ENCODE data around the gene TMEM229A. TPM values are rescaled to one million over a fixed set of nuclear protein-coding genes. Genes with fewer than 3 reads are reported as not detected.
A peak's percentile ranks its signal among the peaks of the same experiment; 100 is the strongest.

TMEM229A gene
- total RNA-seq, 1 experiment from 2014 or later, result 0.74 TPM

DNA sequence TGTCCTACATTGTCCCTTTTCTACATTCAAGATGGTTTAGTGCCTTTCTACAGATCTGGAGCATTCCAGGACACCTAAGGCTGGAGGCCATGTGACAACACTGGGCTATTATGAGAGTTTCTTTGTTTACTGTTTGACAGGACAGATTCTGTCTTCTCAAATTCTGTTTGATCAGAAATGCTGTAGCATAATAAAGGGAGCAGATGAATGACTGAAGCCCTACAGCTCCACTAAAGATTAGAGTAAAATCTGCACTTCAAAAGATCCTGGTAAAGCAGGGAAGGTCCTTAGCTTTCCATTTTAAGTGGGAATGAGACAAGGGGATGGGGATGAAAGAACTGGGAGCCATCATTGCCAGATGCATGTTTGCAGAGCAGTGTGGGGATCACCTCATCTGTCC, 38.4 kb downstream of the TMEM229A start:
- DNase-seq (ENCODE audit: low spot score) (no peak), ATAC-seq (peak; percentile 77)
- H3K27me3 Mint-ChIP-seq (ENCODE audit: low read depth), result no peaks in the 10 kb centered on the region
- H3K4me3 Mint-ChIP-seq, result no peak overlapping the region
- peaks cover under 1% of the 10 kb centered on the region for H3K9me3 Mint-ChIP-seq
- H3K36me3 Mint-ChIP-seq, result no peaks in the 10 kb centered on the region
- ChIA-PET POLR2A (no interaction called here), CTCF (no interaction called here)
- no peak overlapping the region; the same call in 1 of the 2 replicates for H3K27ac Mint-ChIP-seq
- peaks cover 24% of the 10 kb centered on the region for H3K4me1 Mint-ChIP-seq
- TF ChIP-seq, protein P1, sequence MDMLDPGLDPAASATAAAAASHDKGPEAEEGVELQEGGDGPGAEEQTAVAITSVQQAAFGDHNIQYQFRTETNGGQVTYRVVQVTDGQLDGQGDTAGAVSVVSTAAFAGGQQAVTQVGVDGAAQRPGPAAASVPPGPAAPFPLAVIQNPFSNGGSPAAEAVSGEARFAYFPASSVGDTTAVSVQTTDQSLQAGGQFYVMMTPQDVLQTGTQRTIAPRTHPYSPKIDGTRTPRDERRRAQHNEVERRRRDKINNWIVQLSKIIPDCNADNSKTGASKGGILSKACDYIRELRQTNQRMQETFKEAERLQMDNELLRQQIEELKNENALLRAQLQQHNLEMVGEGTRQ (CRISPR knock-in tag; IDR thresholded peaks at IDR 0.05), result no peak
- no peak for TF ChIP-seq TEAD1 (CRISPR knock-in tag; IDR thresholded peaks at IDR 0.05)
- no peak for TF ChIP-seq SMAD3 (CRISPR knock-in tag; IDR thresholded peaks at IDR 0.05; ENCODE audit: borderline replicate concordance)
- TF ChIP-seq TP53 (CRISPR knock-in tag; IDR thresholded peaks at IDR 0.05), result no peak
- TF ChIP-seq OVOL2 (CRISPR knock-in tag; IDR thresholded peaks at IDR 0.05; ENCODE audit: borderline replicate concordance), result no peak
- TF ChIP-seq, protein P2, sequence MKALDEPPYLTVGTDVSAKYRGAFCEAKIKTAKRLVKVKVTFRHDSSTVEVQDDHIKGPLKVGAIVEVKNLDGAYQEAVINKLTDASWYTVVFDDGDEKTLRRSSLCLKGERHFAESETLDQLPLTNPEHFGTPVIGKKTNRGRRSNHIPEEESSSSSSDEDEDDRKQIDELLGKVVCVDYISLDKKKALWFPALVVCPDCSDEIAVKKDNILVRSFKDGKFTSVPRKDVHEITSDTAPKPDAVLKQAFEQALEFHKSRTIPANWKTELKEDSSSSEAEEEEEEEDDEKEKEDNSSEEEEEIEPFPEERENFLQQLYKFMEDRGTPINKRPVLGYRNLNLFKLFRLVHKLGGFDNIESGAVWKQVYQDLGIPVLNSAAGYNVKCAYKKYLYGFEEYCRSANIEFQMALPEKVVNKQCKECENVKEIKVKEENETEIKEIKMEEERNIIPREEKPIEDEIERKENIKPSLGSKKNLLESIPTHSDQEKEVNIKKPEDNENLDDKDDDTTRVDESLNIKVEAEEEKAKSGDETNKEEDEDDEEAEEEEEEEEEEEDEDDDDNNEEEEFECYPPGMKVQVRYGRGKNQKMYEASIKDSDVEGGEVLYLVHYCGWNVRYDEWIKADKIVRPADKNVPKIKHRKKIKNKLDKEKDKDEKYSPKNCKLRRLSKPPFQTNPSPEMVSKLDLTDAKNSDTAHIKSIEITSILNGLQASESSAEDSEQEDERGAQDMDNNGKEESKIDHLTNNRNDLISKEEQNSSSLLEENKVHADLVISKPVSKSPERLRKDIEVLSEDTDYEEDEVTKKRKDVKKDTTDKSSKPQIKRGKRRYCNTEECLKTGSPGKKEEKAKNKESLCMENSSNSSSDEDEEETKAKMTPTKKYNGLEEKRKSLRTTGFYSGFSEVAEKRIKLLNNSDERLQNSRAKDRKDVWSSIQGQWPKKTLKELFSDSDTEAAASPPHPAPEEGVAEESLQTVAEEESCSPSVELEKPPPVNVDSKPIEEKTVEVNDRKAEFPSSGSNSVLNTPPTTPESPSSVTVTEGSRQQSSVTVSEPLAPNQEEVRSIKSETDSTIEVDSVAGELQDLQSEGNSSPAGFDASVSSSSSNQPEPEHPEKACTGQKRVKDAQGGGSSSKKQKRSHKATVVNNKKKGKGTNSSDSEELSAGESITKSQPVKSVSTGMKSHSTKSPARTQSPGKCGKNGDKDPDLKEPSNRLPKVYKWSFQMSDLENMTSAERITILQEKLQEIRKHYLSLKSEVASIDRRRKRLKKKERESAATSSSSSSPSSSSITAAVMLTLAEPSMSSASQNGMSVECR (CRISPR knock-in tag; IDR thresholded peaks at IDR 0.05; ENCODE audit: borderline replicate concordance), result no peak

DNA sequence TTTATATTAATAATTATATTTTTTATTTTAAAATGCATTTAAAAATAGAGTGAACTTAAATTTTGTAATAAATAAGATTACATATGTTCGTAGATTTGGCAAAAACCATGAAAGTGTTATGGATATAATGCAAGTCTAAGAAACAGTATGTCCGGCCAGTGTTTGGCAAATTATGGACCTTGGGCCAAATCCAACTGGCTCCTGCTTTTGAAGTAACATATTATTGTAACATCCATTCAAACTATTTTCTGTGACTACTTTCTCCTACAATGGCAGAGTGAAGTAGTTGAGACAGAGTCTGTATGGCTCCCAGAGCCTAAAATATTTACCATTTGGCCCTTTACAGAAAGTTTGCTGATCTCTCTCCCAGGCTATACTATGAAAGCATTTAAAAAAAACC, 38.9 kb downstream of the TMEM229A start:
- Mint-ChIP-seq H3K4me1 (peaks cover 24% of the 10 kb centered on the region), H3K9me3 (peaks cover 5% of the 10 kb centered on the region), H3K27ac (no peak overlapping the region), H3K36me3 (peaks cover 2% of the 10 kb centered on the region; the same call in 1 of the 2 replicates), H3K27me3 (ENCODE audit: low read depth) (no peaks in the 10 kb centered on the region), H3K4me3 (no peak overlapping the region)
- no peak for ATAC-seq
- ChIA-PET CTCF (no interaction called here), POLR2A (no interaction called here)
- no peak for DNase-seq (ENCODE audit: low spot score)
- peak; percentile 26; the same call in 1 of the 2 replicates for TF ChIP-seq HMGA2 (CRISPR knock-in tag; IDR thresholded peaks at IDR 0.05)
- no peak for TF ChIP-seq TCF7 (CRISPR knock-in tag; IDR thresholded peaks at IDR 0.05; ENCODE audit: low read depth)
- no peak for TF ChIP-seq ELF4 (CRISPR knock-in tag; IDR thresholded peaks at IDR 0.05; ENCODE audit: low read depth)
- no peak for TF ChIP-seq RORB (CRISPR knock-in tag; IDR thresholded peaks at IDR 0.05)

DNA sequence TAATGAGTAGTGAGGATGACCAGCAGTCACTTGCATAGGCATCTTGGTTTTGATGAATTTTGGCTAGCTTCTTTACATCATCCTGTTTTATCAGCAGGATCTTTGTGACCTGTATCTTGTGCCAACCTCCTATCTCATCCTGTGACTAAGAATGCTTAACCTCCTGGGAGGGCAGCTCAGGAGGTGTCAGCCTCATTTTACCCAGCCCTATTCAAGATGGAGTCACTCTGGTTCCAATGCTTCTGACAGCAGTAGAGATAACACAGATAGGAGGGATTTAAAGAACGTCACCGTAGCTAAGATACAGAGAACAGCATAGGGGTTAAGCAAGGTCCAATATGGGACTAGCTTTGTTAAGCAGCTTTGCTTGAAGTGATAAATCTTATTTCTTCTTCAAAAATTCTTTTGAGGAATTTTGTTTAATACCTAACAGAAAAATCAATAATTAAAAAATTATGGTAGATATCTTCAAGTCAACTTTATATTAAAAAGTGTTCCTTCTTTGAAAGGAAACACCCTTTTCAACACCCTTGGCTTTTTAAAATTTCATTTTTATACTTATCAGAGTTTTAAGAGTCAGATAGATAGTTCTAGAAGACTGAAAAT, 39.9 kb downstream of the TMEM229A start:
- no peaks in the 10 kb centered on the region for H3K27me3 Mint-ChIP-seq (ENCODE audit: low read depth)
- no peak overlapping the region for H3K4me3 Mint-ChIP-seq
- no peak overlapping the region for H3K27ac Mint-ChIP-seq
- DNase-seq (ENCODE audit: low spot score), result no peak
- H3K36me3 Mint-ChIP-seq, result peaks cover 2% of the 10 kb centered on the region; the same call in 1 of the 2 replicates
- CTCF ChIA-PET, result no interaction called here
- peaks cover 24% of the 10 kb centered on the region for H3K4me1 Mint-ChIP-seq
- POLR2A ChIA-PET, result no interaction called here
- ATAC-seq, result no peak
- peaks cover 5% of the 10 kb centered on the region for H3K9me3 Mint-ChIP-seq
- TF ChIP-seq ZNF263 (CRISPR knock-in tag; IDR thresholded peaks at IDR 0.05; ENCODE audit: low read depth), result no peak
- no peak for TF ChIP-seq ZNF138 (CRISPR knock-in tag; conservative IDR thresholded peaks at IDR 0.05)
- TF ChIP-seq FOXK1 (CRISPR knock-in tag; IDR thresholded peaks at IDR 0.05), result no peak
- TF ChIP-seq ELF4 (CRISPR knock-in tag; IDR thresholded peaks at IDR 0.05; ENCODE audit: low read depth), result no peak
- TF ChIP-seq, protein P3, sequence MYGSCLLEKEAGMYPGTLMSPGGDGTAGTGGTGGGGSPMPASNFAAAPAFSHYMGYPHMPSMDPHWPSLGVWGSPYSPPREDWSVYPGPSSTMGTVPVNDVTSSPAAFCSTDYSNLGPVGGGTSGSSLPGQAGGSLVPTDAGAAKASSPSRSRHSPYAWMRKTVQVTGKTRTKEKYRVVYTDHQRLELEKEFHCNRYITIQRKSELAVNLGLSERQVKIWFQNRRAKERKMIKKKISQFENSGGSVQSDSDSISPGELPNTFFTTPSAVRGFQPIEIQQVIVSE (CRISPR knock-in tag; IDR thresholded peaks at IDR 0.05; ENCODE audit: borderline replicate concordance), result no peak
- no peak for TF ChIP-seq NFATC4 (CRISPR knock-in tag; IDR thresholded peaks at IDR 0.05)
- TF ChIP-seq, protein P4, sequence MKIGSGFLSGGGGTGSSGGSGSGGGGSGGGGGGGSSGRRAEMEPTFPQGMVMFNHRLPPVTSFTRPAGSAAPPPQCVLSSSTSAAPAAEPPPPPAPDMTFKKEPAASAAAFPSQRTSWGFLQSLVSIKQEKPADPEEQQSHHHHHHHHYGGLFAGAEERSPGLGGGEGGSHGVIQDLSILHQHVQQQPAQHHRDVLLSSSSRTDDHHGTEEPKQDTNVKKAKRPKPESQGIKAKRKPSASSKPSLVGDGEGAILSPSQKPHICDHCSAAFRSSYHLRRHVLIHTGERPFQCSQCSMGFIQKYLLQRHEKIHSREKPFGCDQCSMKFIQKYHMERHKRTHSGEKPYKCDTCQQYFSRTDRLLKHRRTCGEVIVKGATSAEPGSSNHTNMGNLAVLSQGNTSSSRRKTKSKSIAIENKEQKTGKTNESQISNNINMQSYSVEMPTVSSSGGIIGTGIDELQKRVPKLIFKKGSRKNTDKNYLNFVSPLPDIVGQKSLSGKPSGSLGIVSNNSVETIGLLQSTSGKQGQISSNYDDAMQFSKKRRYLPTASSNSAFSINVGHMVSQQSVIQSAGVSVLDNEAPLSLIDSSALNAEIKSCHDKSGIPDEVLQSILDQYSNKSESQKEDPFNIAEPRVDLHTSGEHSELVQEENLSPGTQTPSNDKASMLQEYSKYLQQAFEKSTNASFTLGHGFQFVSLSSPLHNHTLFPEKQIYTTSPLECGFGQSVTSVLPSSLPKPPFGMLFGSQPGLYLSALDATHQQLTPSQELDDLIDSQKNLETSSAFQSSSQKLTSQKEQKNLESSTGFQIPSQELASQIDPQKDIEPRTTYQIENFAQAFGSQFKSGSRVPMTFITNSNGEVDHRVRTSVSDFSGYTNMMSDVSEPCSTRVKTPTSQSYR (CRISPR knock-in tag; IDR thresholded peaks at IDR 0.05), result no peak
- TF ChIP-seq, protein P5, sequence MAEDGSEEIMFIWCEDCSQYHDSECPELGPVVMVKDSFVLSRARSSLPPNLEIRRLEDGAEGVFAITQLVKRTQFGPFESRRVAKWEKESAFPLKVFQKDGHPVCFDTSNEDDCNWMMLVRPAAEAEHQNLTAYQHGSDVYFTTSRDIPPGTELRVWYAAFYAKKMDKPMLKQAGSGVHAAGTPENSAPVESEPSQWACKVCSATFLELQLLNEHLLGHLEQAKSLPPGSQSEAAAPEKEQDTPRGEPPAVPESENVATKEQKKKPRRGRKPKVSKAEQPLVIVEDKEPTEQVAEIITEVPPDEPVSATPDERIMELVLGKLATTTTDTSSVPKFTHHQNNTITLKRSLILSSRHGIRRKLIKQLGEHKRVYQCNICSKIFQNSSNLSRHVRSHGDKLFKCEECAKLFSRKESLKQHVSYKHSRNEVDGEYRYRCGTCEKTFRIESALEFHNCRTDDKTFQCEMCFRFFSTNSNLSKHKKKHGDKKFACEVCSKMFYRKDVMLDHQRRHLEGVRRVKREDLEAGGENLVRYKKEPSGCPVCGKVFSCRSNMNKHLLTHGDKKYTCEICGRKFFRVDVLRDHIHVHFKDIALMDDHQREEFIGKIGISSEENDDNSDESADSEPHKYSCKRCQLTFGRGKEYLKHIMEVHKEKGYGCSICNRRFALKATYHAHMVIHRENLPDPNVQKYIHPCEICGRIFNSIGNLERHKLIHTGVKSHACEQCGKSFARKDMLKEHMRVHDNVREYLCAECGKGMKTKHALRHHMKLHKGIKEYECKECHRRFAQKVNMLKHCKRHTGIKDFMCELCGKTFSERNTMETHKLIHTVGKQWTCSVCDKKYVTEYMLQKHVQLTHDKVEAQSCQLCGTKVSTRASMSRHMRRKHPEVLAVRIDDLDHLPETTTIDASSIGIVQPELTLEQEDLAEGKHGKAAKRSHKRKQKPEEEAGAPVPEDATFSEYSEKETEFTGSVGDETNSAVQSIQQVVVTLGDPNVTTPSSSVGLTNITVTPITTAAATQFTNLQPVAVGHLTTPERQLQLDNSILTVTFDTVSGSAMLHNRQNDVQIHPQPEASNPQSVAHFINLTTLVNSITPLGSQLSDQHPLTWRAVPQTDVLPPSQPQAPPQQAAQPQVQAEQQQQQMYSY (CRISPR knock-in tag; IDR thresholded peaks at IDR 0.05), result no peak
- TF ChIP-seq FOXP1 (CRISPR knock-in tag; IDR thresholded peaks at IDR 0.05; ENCODE audit: borderline replicate concordance), result no peak

Data from WTC11 (cell line).